Measurements from ENCODE around the gene FOXI2.

The FOXI2 gene

GRCh38 chr10:127736915-127737562 is at the start of gene FOXI2:
TSS of gene FOXI2 (plus strand) at chr10:127737185. CDS start at chr10:127737274, 89 bp downstream.
- DNase-seq = no peak

- no peak for DNase-seq
Observed at GRCh38 chr10:127687548-127687947, 49.4 kb upstream of the FOXI2 start.

- DNase-seq = no peak
Observed at GRCh38 chr10:127690176-127690835, 46.7 kb upstream of the FOXI2 start.

DNA sequence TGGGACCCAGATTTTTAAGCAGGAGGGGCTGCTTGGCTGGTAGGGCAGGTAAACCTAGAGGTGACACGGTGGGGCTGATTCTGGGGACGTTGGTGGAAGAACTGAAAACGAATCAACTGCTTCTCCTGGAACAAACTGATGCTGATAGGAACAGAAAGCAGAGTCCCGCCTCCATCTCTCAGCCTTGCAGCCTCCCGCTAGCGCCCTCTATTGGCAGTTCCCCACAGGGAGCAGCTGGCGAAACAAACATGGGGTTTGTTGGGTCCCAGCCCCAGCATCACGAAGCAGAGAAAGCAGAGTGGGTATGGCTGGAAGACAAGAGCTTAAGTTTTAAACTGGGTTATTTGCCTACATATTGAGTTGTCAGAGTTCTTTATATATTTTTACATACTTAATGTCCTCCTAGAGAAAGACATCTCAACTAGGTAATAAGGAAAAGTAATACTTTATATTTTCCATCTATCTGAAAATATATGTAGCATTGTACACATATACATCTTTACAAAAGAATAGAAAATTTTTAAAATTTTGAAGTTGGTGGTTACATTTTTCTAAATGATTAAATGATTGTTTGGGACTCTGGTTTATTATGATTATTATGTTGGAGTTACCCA is 42.3 kb upstream of the FOXI2 start:
- DNase-seq = no peak

GRCh38 chr10:127695431-127695830 is 41.6 kb upstream of the FOXI2 start:
- no peak for DNase-seq

- no peak for DNase-seq
Observed at GRCh38 chr10:127698886-127699285, 38.1 kb upstream of the FOXI2 start.

- DNase-seq = no peak
Observed at GRCh38 chr10:127699311-127699710, 37.7 kb upstream of the FOXI2 start.

DNA sequence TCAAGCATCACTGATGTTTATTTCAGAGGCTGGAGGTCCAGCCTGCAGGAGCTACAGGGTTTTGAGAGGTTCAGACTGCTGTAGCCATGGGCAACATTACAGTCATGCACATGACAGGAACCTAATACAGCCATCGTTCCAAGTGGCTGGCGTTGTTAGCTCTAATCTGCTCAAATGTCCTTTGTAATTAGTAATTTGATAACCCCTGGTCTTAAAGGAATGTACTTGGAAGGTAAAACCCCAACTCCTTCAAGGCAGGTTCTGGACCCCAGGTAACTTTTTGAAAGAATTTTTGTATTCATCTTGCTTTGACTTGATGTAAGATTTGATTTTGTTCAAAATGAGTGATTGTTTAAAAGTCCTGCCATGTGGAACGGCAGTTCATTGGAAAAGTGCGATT is 34.7 kb upstream of the FOXI2 start:
- DNase-seq = no peak

- DNase-seq = no peak
Observed at GRCh38 chr10:127715249-127715648, 21.7 kb upstream of the FOXI2 start.

GRCh38 chr10:127715782-127716378 is 21.1 kb upstream of the FOXI2 start:
- no peak for DNase-seq

DNA sequence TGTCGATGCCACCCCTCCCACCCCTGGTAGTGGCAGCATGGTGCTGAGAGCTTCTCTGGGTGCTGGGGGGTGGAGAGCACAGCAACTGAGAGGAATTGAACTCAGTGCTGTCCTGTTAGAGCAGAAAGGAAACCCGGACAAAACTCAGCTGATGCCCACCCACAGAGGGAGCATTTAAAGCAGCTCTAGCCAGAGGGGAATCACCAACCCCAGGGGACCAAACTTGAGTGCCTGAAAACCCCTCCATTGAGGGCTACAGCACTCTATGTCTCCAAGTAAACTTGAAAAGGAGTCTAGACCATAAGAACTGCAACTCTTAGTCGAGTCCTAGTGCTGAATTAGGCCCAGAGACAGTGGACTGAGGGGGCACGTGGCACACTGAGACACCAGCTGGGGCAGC is 16.8 kb upstream of the FOXI2 start:
- DNase-seq = no peak

DNA sequence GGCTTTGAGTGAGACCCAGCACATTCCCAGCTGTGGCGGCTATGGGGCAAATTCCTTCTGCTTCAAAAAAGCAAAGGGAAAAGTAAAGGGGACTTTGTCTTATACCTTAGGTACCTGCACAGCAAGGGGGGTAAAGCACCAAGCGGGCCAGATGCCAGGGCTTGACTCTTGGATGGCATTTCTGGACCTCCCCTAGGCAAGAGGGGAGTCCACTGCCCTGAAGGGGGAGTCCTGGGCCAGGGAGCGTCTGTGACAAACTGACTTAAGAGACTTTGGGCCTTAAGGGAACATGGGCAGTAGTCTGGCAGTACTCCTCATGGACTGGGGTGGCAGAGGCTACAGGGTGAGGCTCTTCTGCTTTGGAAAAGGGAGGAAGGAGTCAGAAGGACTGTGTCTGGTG is 16.1 kb upstream of the FOXI2 start:
- no peak for DNase-seq

GRCh38 chr10:127734753-127735152 is 2.2 kb upstream of the FOXI2 start:
- no peak for DNase-seq

GRCh38 chr10:127735156-127735555 is 1.8 kb upstream of the FOXI2 start:
- DNase-seq = no peak

GRCh38 chr10:127735723-127736221 is 1.2 kb upstream of the FOXI2 start:
- no peak for DNase-seq

- DNase-seq = no peak
Observed at GRCh38 chr10:127736222-127736914, 617 bp upstream of the FOXI2 start.

- no peak for DNase-seq
Observed at GRCh38 chr10:127737563-127738511, 852 bp downstream of the FOXI2 start.

- no peak for DNase-seq
Observed at GRCh38 chr10:127738512-127739424, 1.8 kb downstream of the FOXI2 start.

GRCh38 chr10:127739908-127740307 is 2.9 kb downstream of the FOXI2 start:
- no peak for DNase-seq

- DNase-seq = no peak
Observed at GRCh38 chr10:127740596-127740995, 3.6 kb downstream of the FOXI2 start.

GRCh38 chr10:127743205-127743604 is 6.2 kb downstream of the FOXI2 start:
- no peak for DNase-seq
